HG03439 (cell line): ENCODE data around the gene PCSK1N.
A peak's percentile ranks its signal among the peaks of the same experiment; 100 is the strongest.
"Not testable (repeated sequence)": the region's sequence is repeated elsewhere in the genome, so short reads cannot be mapped to it uniquely, and the experiment has no call there.

Experiments
- ATAC-seq: cut with Tn5 transposase; IDR thresholded peaks from one replicate; pipeline ENCODE4 v1.9.1; 2021; ENCODE audit warnings: mild to moderate bottlenecking, moderate library complexity; ENCODE audit not compliant: unreplicated experiment

PCSK1N gene

DNA sequence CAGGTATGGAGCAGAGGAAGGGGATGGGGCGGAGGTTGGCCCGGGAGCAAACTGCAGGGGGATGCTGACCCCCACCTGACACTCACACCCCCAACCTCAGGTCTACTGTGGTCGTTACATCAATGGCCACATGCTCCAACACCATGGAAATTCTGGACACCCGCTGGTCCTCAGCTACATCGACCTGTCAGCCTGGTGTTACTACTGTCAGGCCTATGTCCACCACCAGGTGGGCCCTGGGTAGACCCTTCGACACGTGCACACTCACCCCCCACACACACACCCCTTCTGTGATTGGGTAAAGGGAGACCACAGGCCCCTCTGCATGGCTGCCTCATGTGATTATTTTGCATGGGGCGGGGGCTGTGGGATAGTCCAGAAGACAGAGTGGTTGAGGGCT is 11.3 kb downstream of the PCSK1N start:
- ATAC-seq: no peak

DNA sequence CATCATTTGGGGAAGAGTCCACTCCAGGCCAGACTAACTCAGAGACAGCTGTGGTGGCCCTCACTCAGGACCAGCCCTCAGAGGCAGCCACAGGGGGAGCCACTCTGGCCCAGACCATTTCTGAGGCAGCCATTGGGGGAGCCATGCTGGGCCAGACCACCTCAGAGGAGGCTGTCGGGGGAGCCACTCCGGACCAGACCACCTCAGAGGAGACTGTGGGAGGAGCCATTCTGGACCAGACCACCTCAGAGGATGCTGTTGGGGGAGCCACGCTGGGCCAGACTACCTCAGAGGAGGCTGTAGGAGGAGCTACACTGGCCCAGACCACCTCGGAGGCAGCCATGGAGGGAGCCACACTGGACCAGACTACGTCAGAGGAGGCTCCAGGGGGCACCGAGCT is 12.4 kb downstream of the PCSK1N start:
- ATAC-seq: no peak

DNA sequence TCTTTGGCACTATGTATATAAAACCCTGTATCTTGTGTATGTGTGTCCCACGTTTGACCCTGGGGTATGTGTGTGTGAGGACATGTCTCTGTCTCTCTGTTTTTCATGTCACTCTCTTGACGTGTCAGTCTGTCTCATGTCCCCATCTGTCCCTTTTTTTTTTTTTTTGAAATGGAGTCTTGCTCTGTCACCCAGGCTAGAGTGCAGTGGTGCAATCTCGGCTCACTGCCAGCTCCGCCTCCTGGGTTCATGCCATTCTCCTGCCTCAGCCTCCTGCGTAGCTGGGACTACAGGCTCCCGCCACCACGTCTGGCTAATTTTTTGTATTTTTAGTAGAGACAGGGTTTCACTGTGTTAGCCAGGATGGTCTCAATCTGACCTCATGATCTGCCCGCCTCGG is 16.0 kb downstream of the PCSK1N start:
- not testable (repeated sequence) for ATAC-seq

DNA sequence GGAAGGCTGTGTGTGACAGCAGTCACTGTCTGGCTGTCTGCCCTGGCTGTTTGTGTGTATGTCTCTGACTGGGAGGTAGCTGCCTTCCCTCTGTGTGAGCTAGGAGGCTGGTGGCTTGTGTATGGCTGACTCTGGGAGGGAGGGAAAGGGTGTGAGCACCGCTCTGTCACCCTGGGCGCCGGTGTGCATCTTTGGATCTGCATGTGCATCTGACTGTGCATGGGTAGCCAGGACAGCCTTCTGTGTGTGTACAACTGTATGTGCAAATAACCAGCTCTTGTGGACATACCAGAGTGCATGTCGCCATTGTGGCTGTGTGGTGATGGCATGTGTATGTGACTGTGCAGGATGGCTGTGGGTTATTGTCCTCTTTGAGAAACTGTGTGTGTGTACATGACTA is 16.5 kb downstream of the PCSK1N start:
- no peak for ATAC-seq

DNA sequence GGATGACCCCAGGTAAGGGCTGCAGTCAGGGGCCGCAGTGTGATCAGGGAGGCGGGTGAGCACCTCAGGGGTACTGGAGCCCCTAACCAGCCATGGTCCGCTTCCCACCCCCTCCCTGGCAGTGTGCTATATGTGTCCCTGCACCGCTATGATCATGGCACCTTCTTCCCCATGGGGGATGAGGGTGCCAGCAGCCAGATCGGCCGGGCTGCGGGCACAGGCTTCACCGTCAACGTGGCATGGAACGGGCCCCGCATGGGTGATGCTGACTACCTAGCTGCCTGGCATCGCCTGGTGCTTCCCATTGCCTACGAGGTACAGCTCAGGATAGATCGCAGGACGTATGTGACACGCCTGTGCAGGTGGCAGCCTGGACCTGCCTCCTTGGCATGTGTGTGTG is 17.3 kb downstream of the PCSK1N start:
- ATAC-seq: no peak

DNA sequence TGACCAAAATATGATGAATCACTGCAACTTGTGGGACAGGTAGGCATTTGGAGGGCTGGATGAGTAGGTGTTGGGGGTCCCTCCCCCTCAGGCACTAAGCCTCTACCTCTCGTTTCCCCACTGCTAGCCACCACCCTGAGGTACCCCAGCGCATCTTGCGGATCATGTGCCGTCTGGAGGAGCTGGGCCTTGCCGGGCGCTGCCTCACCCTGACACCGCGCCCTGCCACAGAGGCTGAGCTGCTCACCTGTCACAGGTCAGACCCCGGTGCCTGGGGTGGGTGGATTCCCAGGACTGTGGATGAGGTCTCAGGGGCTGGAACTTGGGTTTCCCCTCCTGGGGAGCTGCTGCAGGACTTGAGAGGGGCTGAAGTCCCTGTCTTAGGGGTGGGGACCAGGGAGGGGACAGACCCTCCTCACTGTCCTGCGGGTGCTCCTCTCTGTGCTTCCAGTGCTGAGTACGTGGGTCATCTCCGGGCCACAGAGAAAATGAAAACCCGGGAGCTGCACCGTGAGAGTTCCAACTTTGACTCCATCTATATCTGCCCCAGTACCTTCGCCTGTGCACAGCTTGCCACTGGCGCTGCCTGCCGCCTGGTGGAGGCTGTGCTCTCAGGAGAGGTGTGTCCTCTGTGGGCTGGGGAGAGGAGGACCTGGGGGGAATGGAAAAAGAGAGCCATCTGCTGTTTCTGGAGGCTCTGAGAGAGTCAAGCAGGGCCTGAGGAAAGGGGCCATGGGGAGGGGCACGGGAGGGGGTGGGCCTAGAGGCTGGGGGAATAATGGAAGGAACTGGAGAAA is 19.2 kb downstream of the PCSK1N start:
- no peak for ATAC-seq

DNA sequence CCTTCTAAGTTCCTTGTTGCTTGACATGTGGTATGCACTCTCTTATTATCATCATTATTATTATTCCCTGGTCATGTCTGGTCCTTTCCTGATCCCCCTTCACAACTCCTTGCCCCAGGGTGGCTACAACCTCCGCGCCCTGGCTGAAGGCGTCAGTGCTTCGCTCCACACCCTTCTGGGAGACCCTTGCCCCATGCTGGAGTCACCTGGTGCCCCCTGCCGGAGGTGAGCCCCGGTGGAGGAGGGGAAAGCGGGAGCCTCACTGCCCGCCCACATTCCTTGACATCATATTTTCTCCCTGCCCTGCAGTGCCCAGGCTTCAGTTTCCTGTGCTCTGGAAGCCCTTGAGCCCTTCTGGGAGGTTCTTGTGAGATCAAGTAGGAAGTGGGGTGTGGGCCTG is 20.1 kb downstream of the PCSK1N start:
- ATAC-seq: no peak

DNA sequence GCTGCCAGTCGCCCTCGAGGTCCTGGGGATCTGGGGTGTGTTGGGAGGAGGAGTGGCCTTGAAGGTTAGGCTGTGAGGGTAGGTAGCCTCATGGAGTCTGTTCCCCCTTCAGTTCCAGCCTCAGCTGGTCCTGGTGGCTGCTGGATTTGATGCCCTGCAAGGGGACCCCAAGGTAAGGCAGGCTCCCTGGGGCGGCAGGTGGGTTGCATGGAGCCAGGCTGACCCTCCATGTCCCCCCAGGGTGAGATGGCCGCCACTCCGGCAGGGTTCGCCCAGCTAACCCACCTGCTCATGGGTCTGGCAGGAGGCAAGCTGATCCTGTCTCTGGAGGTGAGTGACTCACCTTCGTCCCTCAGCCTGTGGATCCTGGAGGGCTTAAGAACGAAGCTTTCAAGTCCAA is 20.7 kb downstream of the PCSK1N start:
- no peak for ATAC-seq

DNA sequence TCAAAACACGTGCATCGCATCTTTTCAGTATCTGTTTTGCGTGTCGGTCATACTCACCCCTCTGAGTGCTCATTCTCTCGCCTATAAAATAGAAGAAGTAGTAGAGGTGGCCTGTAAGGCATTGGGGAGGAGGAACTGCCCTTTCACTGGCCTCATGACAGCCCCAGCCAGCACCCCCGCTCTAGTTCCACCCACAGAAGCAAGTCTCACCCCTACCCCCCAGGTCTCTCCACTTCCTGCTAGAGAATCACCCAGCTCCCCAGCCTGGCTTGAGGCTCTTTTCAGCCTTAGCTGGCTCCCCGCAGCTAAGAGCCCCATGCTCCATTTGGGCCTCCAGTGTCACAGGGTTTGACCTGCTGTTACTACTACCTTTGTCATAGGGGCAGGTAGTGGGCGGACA is 21.8 kb downstream of the PCSK1N start:
- ATAC-seq: no peak

DNA sequence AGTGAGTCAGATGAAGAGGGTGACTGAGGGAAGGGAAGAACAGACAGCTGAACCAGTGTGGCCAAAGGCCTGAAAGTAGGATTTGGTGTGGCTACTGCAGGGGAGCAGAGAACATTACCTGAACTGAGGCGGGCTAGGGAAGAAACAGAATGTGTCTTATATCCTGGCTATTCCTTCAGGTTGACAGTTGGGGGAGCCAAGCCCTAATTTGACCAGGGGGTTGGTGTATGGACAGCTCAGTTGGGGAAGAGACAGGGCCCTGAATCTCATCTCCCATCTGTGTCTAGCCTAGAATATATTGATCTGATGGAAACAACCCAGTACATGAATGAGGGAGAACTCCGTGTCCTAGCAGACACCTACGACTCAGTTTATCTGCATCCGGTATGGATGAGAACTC is 29.3 kb downstream of the PCSK1N start:
- ATAC-seq: no peak

DNA sequence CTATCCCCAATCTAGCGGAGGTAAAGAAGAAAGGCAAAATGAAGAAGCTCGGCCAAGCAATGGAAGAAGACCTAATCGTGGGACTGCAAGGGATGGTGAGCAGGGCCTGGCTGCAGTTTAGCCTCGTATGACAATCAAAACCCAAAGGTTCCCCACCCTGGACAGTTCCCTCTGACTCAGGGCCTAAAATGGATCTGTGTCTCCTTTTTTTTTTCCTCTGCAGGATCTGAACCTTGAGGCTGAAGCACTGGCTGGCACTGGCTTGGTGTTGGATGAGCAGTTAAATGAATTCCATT is 32.6 kb downstream of the PCSK1N start:
- no peak for ATAC-seq

DNA sequence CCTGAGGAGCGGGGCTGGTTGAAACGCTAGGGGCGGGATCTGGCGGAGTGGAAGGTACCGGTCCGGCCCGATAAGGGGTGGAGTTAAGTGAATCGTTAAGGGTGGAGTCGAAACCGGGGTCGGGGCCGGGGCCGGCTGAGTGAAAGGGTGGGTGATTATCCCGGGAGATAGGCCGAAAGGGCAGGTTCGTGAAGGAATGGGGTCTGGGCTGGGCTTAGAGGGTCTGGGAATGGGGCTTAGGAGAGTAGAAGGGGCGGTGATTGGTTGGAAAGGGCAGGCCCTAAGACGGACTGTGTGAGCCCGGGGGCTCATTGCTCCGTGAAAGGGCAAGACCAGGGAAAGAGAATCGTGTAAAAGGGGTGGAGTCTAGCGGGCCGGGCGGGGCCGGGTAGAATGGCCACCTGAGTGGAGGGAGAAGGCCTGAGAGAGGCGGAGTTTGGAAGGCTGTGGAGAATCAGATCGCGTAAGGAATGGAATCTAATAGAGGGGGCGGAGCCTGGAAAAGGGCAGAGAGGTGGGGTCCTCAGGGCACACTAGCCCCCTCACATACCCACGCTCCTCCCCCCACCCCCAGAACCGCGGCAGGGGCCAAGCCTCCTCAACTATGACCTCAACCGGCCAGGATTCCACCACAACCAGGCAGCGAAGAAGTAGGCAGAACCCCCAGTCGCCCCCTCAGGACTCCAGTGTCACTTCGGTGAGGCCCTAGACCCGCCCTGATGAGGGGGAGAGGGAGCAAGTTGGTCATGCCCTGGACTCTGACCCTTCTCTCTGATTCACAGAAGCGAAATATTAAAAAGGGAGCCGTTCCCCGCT is 33.1 kb downstream of the PCSK1N start:
- ATAC-seq: peak; percentile 39

DNA sequence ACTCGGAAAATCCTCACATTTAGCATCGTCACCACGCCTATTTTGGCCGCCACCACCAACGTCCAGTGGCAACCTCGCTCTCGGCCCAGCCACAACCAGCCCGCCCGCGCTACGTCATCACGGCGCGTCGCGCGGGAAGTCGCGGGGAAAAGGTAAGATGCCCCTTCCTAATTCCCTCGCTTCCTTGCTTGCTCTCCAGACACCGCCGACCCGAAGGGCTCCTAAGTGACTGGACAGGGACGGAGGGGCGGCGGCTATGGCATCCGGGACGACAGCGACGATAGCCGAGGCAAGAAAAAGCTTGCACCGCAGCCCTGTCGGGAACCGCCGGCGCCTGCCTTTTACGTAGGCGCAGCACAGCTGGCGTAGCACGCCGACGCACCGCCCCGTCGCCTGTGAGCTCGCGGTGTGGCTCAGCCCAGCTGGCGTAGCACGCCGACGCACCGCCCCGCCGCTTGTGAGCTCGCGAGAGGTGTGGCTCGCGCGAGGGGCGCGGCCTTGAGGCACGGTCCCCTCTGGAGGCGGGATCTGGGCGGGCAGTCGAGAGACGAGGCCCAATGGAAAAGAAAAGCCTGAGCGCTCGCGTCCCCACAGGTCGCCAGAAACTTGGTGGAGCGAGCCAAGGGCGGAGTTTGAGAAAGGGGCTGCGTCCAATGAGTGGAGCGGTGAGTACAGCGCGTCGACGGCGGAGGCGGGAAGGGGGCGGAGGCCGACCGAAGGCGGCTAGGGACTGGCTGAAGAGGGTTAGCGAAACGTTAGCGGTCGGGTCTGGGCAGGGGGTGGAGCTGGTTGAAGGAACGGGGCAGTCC is 33.9 kb downstream of the PCSK1N start, which contains the start of gene HDAC6:
Gene HDAC6, plus strand, starts transcription at position 788 of the 809 bp plus-strand sequence. CDS start 626 bp downstream, outside the sequence.
- ATAC-seq: peak; percentile 88

DNA sequence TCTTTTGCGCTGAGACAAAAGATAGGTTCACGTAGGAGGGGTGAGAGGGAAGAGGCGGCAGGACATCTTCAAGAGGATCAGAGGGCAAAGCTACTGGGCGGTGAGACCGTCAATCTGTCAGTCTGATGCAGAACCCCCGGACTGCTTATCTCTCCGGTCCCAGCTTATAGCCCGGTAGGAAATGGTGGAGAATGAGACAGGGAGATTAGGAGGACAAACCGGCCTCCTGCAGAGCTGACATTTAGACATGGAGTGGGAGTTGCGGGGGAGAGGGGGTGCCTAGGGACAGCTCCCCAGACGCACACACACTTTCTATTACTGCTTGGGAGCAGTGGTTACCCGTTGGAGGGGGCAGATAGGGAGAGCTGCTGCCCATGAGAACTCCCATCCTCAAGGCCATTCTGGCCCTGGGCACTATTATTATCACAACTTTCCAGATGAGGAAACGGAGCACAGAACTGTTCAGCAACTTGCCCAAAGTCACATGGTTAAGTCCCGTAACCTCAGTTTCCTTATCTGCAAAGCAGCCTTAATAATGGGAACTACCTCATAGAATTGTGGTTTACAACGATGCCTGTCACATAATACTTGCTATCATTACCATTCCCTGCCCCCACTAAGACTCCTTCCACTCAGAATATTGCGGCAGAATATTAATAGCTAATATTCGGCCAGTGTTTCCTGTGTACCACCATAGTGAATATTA is 34.7 kb downstream of the PCSK1N start:
- ATAC-seq: no peak

DNA sequence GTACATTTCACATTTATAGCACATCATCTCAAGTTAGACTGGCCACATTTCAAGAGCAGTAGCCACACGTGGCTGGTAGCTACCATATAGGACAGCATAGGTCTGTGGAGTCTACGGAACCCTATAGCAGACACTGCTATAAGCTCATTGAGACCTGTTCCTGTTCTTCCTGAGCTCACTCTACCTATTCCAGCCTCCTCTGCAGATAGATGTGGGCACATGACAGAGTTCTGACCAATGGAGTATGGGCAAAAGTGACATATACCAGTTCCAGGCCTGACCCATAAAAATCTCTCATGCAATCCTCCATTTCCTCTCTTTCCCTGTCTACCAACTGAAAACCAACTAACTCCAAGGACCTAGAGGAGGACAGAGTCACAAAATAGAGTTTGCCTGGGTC is 37.1 kb downstream of the PCSK1N start:
- no peak for ATAC-seq

DNA sequence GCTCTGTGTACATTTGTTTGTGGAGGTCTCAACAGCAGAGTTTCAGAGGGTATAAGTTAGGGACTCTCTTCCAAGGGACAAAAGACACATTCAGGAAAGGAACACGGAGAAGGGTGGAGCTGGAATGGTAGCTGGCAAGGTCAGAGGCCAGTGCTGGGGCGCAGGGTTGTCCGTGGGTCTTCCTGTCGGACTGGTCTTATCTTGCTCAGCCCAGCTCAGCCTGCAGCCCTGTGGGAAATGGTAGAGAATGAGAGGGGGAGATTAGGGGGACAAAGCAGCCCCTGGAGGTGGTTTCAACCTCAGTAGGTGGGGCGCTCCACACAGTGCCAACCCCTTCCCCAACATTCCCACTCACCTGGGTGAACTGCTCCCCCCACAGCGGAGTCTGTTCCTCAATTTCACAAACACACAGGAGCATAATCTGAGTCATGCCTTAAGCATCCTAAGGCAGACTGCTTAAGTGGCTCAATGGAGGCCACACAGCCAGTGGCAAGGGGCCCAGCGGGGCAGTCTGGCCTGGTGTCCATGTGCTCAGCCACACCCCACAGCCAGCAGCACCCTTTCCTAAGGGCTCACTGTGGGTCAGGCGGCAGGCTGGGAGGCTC is 40.4 kb downstream of the PCSK1N start:
- no peak for ATAC-seq

DNA sequence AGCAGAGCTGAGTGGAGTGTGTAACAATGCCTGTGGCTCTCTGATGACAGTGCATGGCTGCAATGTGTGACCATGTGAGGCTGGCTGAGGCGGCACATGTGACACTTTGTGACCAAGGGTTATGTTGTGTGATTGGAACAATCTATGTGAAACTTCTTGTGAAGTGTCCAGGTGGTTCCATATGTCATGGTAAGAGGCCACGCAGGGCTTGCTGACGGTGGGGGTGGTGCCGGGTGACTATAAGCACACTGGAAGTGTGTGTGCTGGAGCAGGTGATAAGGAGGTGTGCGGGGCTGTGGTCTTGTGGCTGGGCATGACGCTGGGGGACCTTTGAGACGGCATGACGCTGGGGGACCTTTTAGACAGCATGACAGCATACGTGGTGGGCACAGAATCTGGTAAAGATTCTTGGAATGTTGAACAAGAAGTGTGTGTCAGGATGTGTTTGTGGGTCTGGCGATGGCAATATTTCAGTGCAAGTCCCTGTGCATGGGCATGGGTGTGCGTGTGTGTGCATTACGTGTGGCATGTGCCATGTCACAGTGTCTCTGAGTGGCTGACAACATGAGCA is 41.0 kb downstream of the PCSK1N start:
- no peak for ATAC-seq

DNA sequence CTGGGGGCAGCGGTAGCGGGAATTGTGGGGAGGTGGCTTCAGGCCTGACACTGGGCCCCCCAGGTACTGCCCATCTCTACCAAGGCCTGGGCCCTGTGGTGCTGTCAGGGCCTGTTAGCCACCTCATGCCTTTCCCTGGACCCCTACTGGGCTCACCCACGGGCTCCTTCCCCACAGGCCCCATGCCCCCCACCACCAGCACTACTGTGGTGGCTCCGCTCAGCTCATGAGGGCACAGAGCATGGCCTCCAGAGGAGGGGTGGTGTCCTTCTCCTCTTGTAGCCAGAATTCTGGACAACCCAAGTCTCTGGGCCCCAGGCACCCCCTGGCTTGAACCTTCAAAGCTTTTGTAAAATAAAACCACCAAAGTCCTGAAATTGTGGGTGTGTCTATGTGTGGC is 41.5 kb downstream of the PCSK1N start:
- no peak for ATAC-seq

DNA sequence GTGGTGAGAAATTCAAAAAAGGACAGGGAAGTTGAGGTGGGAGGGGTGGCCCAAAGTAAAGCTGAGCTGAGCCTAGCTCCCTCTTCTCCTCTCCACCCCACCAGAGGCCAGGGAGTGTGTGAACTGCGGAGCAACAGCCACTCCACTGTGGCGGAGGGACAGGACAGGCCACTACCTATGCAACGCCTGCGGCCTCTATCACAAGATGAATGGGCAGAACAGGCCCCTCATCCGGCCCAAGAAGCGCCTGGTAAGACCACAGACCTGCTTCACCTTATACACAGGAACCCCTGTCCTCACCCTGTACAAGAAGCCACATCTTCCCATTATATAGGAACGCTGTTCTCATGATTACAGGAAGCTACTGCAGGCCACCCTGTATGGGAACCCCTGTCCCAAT is 43.2 kb downstream of the PCSK1N start:
- ATAC-seq: no peak
